PC-3 (cell line): ENCODE results near the gene KLHL30. TPM values are rescaled to one million over a fixed set of nuclear protein-coding genes. Genes with fewer than 3 reads are reported as not detected.
A peak's percentile ranks its signal among the peaks of the same experiment; 100 is the strongest.

Experiments used
- ATAC-seq: fragments of 200-7000 bp; cut with Tn5 transposase; 2 replicates; pipeline ENCODE4 v1.9.1; 2020; ENCODE audit warnings: mild to moderate bottlenecking, moderate library complexity
- Bru-seq: library from RNA; stranded (reverse); fragments of 400-500 nt; gene quantifications from one replicate; lab custom pipeline; 2021; lab: Mats Ljungman, UMichigan
- BruChase-seq, 2 experiments: library from RNA; stranded (reverse); fragments of 400-500 nt; gene quantifications; one replicate each; lab custom pipeline; 2021; lab: Mats Ljungman, UMichigan
- BruUV-seq: library from RNA; stranded (reverse); fragments of 400-500 nt; replicated peaks from 2 replicates; lab custom pipeline; 2021; lab: Mats Ljungman, UMichigan
- CTCF ChIA-PET: fragments of 300-600 bp; sonication (Branson Sonifier 250); formaldehyde crosslinking; loops from one replicate; lab custom pipeline; 2022; ENCODE audit warnings: antibody characterized with exemption; lab: Charles Lee
- POLR2A ChIA-PET: fragments of 300-600 bp; sonication (Branson Sonifier 250); formaldehyde crosslinking; loops from one replicate; lab custom pipeline; 2022; ENCODE audit warnings: antibody characterized with exemption; ENCODE audit not compliant: unreplicated experiment; lab: Charles Lee
- DNase-seq: peaks from one replicate; pipeline ENCODE4 v3.0.0-alpha.2; 2015
- H2AFZ ChIP-seq: fragments of 300-600 bp; sonication (generic); 2 replicates; pipeline ENCODE4 v1.6.0; 2016; ENCODE audit warnings: antibody characterized with exemption, low read length
- H3F3A ChIP-seq: fragments of 300-600 bp; sonication (generic); one replicate; pipeline ENCODE4 v1.6.0; 2017; ENCODE audit warnings: antibody characterized with exemption, low read length, control low read depth, mild to moderate bottlenecking; ENCODE audit not compliant: unreplicated experiment
- H3K27ac ChIP-seq: fragments of 300-600 bp; sonication (generic); 2 replicates; pipeline ENCODE4 v1.5.1; 2016; ENCODE audit warnings: mild to moderate bottlenecking, low read length
- H3K27me3 ChIP-seq: fragments of 300-600 bp; sonication (generic); 2 replicates; pipeline ENCODE4 v1.6.1; 2016; ENCODE audit warnings: low read length, mixed read lengths
- H3K36me3 ChIP-seq: fragments of 300-600 bp; sonication (generic); 2 replicates; pipeline ENCODE4 v1.6.1; 2016; ENCODE audit warnings: low read depth, mixed run types, low read length, mixed read lengths
- H3K4me1 ChIP-seq: fragments of 300-600 bp; sonication (generic); 2 replicates; pipeline ENCODE4 v1.5.1; 2016; ENCODE audit warnings: low read length; ENCODE audit not compliant: insufficient read depth
- H3K4me2 ChIP-seq: fragments of 300-600 bp; sonication (generic); 2 replicates; pipeline ENCODE4 v1.6.0; 2016; ENCODE audit warnings: low read length
- H3K4me3 ChIP-seq: fragments of 300-600 bp; sonication (generic); 2 replicates; pipeline ENCODE4 v1.5.1; 2016; ENCODE audit warnings: mild to moderate bottlenecking, low read length, mixed read lengths
- H3K79me2 ChIP-seq: fragments of 300-600 bp; sonication (generic); 2 replicates; pipeline ENCODE4 v1.6.1; 2017; ENCODE audit warnings: low read length, mixed read lengths
- H3K9ac ChIP-seq: fragments of 300-600 bp; sonication (generic); 2 replicates; pipeline ENCODE4 v1.6.0; 2016; ENCODE audit warnings: mild to moderate bottlenecking, low read length
- H3K9me2 ChIP-seq: fragments of 300-600 bp; sonication (generic); replicated peaks from 2 replicates; pipeline ENCODE4 v1.6.1; 2016; ENCODE audit warnings: mixed run types, low read length, mixed read lengths
- H3K9me3 ChIP-seq: fragments of 300-600 bp; sonication (generic); 2 replicates; pipeline ENCODE4 v1.6.1; 2016; ENCODE audit warnings: low read length, mixed read lengths
- H4K20me1 ChIP-seq: fragments of 300-600 bp; sonication (generic); 2 replicates; pipeline ENCODE4 v1.6.1; 2016; ENCODE audit warnings: low read length, mixed read lengths
- EZH2 ChIP-seq: fragments of 300-600 bp; sonication (generic); IDR thresholded peaks from one replicate; pipeline ENCODE4 v1.6.1; 2017; ENCODE audit warnings: antibody characterized with exemption, mild to moderate bottlenecking, low read length; ENCODE audit not compliant: unreplicated experiment
- EZH2phosphoT487 ChIP-seq: fragments of 300-600 bp; sonication (generic); IDR thresholded peaks from 2 replicates; pipeline ENCODE4 v1.6.1; 2018; ENCODE audit warnings: mild to moderate bottlenecking, antibody characterized with exemption, low read length, borderline replicate concordance
- intact Hi-C: fragments of 100-400 bp; cut with micrococcal nuclease; formaldehyde crosslinking; loops from 2 replicates; pipeline ENCODE4 v1.9.0; 2023
- long read RNA-seq: library from polyadenylated mRNA; unstranded; transcript quantifications from one replicate; pipeline ENCODE4 v2.0.0, GENCODE V29; 2021; ENCODE audit not compliant: unreplicated experiment
- total RNA-seq: library from RNA; depleted of rRNA; stranded (reverse); fragments of >200 nt; gene quantifications from 2 replicates; pipeline ENCODE4 v1.2.3, GENCODE V29; 2014; rRNA removed
- TF ChIP-seq, protein P1 (sequence below): fragments of 300-600 bp; sonication (generic); conservative IDR thresholded peaks from 2 replicates; pipeline ENCODE4 v1.5.1; 2017; ENCODE audit warnings: antibody characterized with exemption, low read depth, mild to moderate bottlenecking, low read length

The KLHL30 gene, protein sequence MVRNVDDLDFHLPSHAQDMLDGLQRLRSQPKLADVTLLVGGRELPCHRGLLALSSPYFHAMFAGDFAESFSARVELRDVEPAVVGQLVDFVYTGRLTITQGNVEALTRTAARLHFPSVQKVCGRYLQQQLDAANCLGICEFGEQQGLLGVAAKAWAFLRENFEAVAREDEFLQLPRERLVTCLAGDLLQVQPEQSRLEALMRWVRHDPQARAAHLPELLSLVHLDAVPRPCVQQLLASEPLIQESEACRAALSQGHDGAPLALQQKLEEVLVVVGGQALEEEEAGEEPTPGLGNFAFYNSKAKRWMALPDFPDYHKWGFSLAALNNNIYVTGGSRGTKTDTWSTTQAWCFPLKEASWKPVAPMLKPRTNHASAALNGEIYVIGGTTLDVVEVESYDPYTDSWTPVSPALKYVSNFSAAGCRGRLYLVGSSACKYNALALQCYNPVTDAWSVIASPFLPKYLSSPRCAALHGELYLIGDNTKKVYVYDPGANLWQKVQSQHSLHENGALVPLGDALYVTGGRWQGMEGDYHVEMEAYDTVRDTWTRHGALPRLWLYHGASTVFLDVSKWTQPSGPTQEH
- total RNA-seq: not detected in 2 replicates
- not detected for Bru-seq, nascent RNA
- percentile 13 among the genes with signal in this experiment for BruChase-seq, experiment 1, labeled RNA remaining after a 6-hour chase
- percentile 13 among the genes with signal in this experiment for BruChase-seq, experiment 2, labeled RNA remaining after a 2-hour chase
- long read RNA-seq: 0 reads

DNA sequence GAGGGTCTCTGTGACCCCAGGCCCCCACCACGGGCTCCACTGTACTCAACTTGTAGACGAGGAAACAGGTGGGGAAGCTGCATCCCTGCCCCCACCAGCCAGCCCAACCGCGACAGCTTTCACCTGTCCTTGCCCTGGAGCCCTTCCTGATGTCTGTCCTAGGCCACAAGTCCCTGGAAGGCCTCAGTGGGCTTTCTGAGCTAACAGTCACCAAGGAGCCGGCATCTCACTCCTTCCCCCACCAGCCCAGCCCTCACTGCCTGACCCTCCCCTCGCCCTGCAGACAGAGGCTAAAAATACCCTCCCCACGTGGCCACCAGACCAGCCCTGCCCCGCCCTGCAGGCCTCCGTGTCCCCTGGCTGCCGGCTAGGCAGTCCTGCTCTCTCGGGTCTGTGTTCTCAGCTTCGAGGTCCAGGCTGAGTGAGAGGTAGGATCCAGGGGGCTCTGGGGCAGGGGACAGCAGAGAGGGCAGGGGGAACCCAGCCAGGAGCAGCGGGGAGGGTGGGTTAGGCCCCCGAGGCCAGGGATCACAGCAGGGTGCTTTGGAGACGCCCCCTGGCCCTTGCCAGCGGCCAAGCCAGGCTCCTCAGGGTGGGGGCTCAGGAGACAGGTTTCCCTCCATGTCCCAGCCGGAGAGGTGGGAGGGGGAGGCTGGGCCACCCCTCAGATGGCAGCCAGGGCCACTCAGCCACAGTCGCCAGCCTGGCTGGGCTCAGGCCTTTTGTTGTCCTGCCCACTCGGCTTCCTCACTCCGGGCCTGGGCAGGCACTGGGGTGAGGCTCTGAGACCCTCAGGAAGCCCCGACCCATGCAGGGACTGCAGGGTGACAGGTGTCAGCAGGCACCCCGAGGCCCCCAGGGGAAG, at the start of gene KLHL30:
KLHL30 (plus strand) TSS at position 338 of the 865 bp plus-strand sequence. CDS start 2,087 bp downstream, outside the sequence.
- no peaks in the 10 kb centered on the region for H4K20me1 ChIP-seq
- no peaks in the 10 kb centered on the region for H3F3A ChIP-seq
- no peak for ATAC-seq
- H2AFZ ChIP-seq: no peak within 1 kb of the TSS
- no peaks in the 10 kb centered on the region for H3K9me3 ChIP-seq
- H3K27me3 ChIP-seq: no peaks in the 10 kb centered on the region
- no peaks in the 10 kb centered on the region for H3K79me2 ChIP-seq
- POLR2A ChIA-PET: no interaction called here
- H3K4me3 ChIP-seq: no peak within 1 kb of the TSS
- no peak for TF ChIP-seq EZH2
- TF ChIP-seq EZH2phosphoT487: no peak
- TF ChIP-seq, protein P1, sequence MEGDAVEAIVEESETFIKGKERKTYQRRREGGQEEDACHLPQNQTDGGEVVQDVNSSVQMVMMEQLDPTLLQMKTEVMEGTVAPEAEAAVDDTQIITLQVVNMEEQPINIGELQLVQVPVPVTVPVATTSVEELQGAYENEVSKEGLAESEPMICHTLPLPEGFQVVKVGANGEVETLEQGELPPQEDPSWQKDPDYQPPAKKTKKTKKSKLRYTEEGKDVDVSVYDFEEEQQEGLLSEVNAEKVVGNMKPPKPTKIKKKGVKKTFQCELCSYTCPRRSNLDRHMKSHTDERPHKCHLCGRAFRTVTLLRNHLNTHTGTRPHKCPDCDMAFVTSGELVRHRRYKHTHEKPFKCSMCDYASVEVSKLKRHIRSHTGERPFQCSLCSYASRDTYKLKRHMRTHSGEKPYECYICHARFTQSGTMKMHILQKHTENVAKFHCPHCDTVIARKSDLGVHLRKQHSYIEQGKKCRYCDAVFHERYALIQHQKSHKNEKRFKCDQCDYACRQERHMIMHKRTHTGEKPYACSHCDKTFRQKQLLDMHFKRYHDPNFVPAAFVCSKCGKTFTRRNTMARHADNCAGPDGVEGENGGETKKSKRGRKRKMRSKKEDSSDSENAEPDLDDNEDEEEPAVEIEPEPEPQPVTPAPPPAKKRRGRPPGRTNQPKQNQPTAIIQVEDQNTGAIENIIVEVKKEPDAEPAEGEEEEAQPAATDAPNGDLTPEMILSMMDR: no peak
- H3K27ac ChIP-seq: no peak within 1 kb of the TSS
- no TSS peak for BruUV-seq
- H3K9ac ChIP-seq: no peak within 1 kb of the TSS
- H3K4me1 ChIP-seq: peaks cover 24% of the 10 kb centered on the region
- no peaks in the 10 kb centered on the region for H3K36me3 ChIP-seq
- H3K4me2 ChIP-seq: no peak within 1 kb of the TSS
- DNase-seq: no peak
- no peaks in the 10 kb centered on the region for H3K9me2 ChIP-seq
- CTCF ChIA-PET: no interaction called here
- intact Hi-C loops: no loop called here

DNA sequence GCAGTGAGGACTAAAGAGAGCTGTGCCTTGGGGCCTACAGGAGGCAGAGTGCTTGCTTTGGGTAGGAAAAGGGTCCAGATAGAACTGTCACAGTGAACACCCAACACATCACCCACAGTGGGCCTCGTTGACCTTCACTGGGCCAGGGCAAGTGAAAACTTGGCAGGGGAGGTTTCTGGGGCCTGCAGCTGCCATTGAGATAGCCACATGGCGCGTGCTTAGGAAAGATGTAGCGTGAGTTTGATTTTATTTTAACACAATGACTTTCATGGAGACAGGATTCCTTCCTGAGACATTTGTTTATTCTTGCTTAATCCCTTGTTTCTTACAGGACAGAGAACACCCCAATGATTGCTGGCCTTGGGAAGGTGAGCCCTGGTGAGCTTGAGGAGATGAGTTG, 47.6 kb upstream of the KLHL30 start:
- no TSS peak for BruUV-seq
- Histone ChIP-seq H2AFZ (no peak overlapping the region), H4K20me1 (no peaks in the 10 kb centered on the region), H3K9ac (no peak overlapping the region), H3K27me3 (no peaks in the 10 kb centered on the region), H3K4me2 (no peak overlapping the region), H3K9me2 (no peaks in the 10 kb centered on the region), H3F3A (no peaks in the 10 kb centered on the region), H3K79me2 (no peaks in the 10 kb centered on the region), H3K27ac (no peak overlapping the region), H3K4me1 (no peaks in the 10 kb centered on the region), H3K9me3 (no peaks in the 10 kb centered on the region), H3K36me3 (no peaks in the 10 kb centered on the region), H3K4me3 (no peak overlapping the region)
- ATAC-seq: no peak
- DNase-seq: no peak
- CTCF ChIA-PET: interaction anchor here (0.6 kb wide), 1 partner anchor 132 kb away, joined by 4 read pairs; no protein-coding TSS in a partner anchor
- intact Hi-C loops: no loop called here
- POLR2A ChIA-PET: no interaction called here
- no peak for TF ChIP-seq EZH2phosphoT487
- no peak for TF ChIP-seq EZH2
- TF ChIP-seq, protein P1: no peak
